ENCODE results near the gene LYST. TPM values are rescaled to one million over a fixed set of nuclear protein-coding genes. Genes with fewer than 3 reads are reported as not detected.

LYST gene
- total and polyA plus RNA-seq, 8 donors = 1.7 to 95.6 (median 17.9) TPM

- Histone ChIP-seq H3K4me1 (peaks cover 0 to 10% (median 0%) of the 10 kb centered on the region in 4 donors), H3K27me3 (no peaks in the 10 kb centered on the region), H3K4me3 (no peak overlapping the region), H3K27ac (no peak overlapping the region), H3K9me3 (no peaks in the 10 kb centered on the region), H3K36me3 (peaks cover 0 to 6% (median 0%) of the 10 kb centered on the region in 4 donors)
- intact Hi-C loops (cut with DNase I; ENCODE audit: low total_unique reads) = no loop called here
- TF ChIP-seq POLR2AphosphoS5 (IDR thresholded peaks at IDR 0.05) (no peak), POLR2A (IDR thresholded peaks at IDR 0.05) (no peak), EP300 (IDR thresholded peaks at IDR 0.05) (no peak), CTCF (IDR thresholded peaks at IDR 0.05) (no peak)
- no peak for DNase-seq
- 86 to 100% (median 94%) methylated on average over 1 of the region's 1 CpG for WGBS, 5 donors
Measured at GRCh38 chr1:235820061-235820460, 46.6 kb downstream of the LYST start.

- H3K27me3 ChIP-seq = no peaks in the 10 kb centered on the region
- intact Hi-C loops (cut with DNase I; ENCODE audit: low total_unique reads) = no loop called here
Measured at GRCh38 chr1:235818632-235819136, 48.0 kb downstream of the LYST start.

GRCh38 chr1:235817101-235817728, 49.5 kb downstream of the LYST start:
- peaks cover 0 to 10% (median 0%) of the 10 kb centered on the region in 4 donors for H3K4me1 ChIP-seq
- WGBS, 5 donors = 81 to 91% (median 87%) methylated on average over 5 of the region's 5 CpGs
- H3K4me3 ChIP-seq = no peak overlapping the region
- no peak for DNase-seq
- TF ChIP-seq POLR2AphosphoS5 (IDR thresholded peaks at IDR 0.05) (no peak), POLR2A (IDR thresholded peaks at IDR 0.05) (no peak), EP300 (IDR thresholded peaks at IDR 0.05) (no peak), CTCF (IDR thresholded peaks at IDR 0.05) (no peak)
- H3K27me3 ChIP-seq = no peaks in the 10 kb centered on the region
- no peaks in the 10 kb centered on the region for H3K9me3 ChIP-seq
- no peak overlapping the region for H3K27ac ChIP-seq
- peaks cover 0 to 7% (median under 1%) of the 10 kb centered on the region in 4 donors for H3K36me3 ChIP-seq
- intact Hi-C loops (cut with DNase I; ENCODE audit: low total_unique reads) = no loop called here

More at GRCh38 chr1:235818632-235819136, 48.0 kb downstream of the LYST start:
- no peaks in the 10 kb centered on the region for H3K9me3 ChIP-seq
- TF ChIP-seq CTCF (IDR thresholded peaks at IDR 0.05) (no peak), EP300 (IDR thresholded peaks at IDR 0.05) (no peak), POLR2A (IDR thresholded peaks at IDR 0.05) (no peak), POLR2AphosphoS5 (IDR thresholded peaks at IDR 0.05) (no peak)
- peaks cover 0 to 10% (median 0%) of the 10 kb centered on the region in 4 donors for H3K4me1 ChIP-seq
- no peak for DNase-seq
- 56 to 85% (median 67%) methylated on average over 5 of the region's 5 CpGs for WGBS, 5 donors
- peak overlapping the region in 1 of 5 donors; percentile 34 for H3K27ac ChIP-seq
- peaks cover 0 to 4% (median 0%) of the 10 kb centered on the region in 4 donors for H3K36me3 ChIP-seq
- H3K4me3 ChIP-seq = no peak overlapping the region

- Histone ChIP-seq H3K4me1 (peaks cover 0 to 10% (median 3%) of the 10 kb centered on the region in 4 donors), H3K27me3 (no peaks in the 10 kb centered on the region), H3K4me3 (no peak overlapping the region), H3K27ac (peak overlapping the region in 1 of 5 donors; percentile 16), H3K9me3 (no peaks in the 10 kb centered on the region), H3K36me3 (peaks cover 0 to 37% (median 24%) of the 10 kb centered on the region in 4 donors)
- intact Hi-C loops (cut with DNase I; ENCODE audit: low total_unique reads) = no loop called here
- WGBS, 5 donors = 64 to 75% (median 71%) methylated on average over 12 of the region's 12 CpGs
- peak in 1 of 2 donors; percentile 62 for DNase-seq
- TF ChIP-seq POLR2A (IDR thresholded peaks at IDR 0.05) (no peak), CTCF (IDR thresholded peaks at IDR 0.05) (no peak), EP300 (IDR thresholded peaks at IDR 0.05) (no peak), POLR2AphosphoS5 (IDR thresholded peaks at IDR 0.05) (no peak)
Measured at GRCh38 chr1:235809688-235810397, 56.9 kb downstream of the LYST start.

Data from stomach (tissue), 9 donors.